Activated effector memory CD4-positive, alpha-beta T cell treated with Interleukin-2 at 50 U/mL for 16 hours (primary cell): ENCODE data around the gene CAMKV.
A peak's percentile ranks its signal among the peaks of the same experiment; 100 is the strongest.
"Not testable (repeated sequence)": the region's sequence is repeated elsewhere in the genome, so short reads cannot be mapped to it uniquely, and the experiment has no call there.

Experiments used
- DNase-seq: peaks from one replicate; pipeline ENCODE4 v3.0.0-alpha.2; 2020

The CAMKV gene

DNA sequence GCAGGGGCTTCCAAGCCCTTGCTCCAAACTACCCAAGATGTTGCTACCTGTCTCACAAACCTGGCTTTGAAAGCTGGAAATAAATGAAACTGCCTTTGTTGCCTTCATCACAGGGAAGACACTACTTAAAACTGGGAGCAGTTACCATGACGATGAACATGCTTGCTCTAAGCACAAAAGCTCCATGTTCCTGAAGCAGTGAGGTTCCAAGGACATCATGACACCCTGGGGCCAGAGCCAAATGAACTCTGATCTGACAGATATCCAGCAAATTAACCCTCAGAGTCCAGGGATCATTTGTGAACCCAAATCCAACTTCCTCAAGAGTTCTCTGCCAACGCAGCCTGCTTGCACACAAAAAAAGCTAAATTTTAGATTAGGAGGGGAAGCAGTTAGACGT is 24.0 kb downstream of the CAMKV start:
- DNase-seq = no peak

DNA sequence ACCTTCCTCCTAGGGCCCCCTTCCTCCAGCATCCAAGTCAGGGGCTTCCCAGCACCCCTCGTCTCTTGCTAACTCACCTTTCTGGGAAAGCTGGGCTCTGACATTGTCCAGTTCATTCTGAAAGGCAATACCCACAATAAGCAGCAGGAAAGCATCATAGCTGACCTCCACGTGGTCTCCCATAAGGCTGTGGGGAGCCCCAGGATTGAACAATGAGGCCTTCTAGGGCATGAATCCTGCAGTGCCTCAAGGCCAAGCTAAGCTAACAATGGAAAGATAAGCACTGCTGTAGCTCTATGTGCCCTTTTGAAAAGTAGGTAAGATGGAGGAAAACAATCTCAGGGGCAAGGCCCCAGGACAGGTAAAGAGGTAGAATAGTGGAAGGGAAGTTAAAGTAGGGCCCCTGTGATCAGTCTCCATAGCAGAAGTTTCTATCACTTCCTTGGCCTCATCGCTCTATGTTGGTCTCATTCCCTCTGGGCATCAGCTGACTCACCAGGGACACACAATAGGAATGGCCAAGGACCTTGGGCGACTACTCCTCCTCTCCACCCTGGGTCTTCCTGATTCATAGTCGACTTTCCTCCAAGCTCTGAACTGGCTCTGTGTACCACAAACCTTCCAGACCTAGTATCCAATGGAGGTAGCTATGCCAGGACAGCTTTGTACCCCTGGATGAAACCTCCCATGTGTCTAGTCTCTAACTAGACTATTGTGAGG is 25.1 kb downstream of the CAMKV start:
- no peak for DNase-seq

DNA sequence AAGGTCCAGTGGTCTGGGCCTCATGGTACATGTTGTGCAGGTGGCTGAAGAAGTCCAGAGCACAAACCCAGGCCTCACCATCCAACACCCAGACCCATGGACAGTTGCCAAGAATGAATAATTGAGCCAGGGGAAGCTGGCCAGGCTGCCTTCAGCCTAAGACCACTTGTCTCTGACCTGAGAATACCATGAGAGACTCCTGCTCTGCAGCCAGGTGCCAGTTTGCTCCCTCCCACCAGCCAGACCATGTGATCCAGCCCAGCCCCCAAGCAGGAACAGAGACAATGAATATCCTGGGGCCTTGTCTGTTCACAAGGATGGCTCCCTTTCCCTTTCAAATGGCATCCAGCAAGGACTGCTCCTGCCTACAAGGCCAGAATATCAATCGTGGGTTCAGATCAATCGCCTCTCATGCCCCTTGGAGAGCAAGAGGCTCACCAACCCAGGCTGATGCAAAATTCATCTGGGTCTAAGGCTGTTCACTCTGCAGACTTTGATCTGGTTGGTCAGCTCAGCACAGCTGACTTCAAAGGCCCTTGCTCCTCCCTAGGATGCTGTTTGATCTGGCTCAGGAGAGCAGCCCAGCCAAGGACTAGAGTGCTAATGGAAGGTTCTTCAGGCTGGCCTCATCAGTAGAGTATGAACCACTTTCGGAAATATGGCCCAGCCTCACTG is 26.7 kb downstream of the CAMKV start:
- no peak for DNase-seq

DNA sequence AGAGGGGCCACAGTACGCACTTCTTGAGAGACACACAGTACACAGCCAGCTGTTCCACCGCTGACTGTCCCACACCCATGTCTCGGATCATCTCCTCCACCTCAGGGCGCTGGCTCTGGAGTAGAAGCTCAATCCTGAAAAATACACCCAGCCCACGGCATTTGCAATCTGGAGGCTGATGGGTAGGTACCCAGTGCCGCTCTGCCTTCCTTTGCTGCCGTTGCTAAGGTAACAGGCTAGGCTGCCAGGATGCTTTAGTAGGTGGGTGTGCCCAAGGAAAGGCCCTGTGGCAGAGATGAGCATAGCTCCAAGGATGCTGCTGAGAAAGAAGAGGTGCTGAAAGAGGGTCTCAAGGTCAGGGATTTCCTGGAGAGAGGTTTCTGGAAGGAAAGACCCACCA is 27.9 kb downstream of the CAMKV start:
- DNase-seq = no peak

DNA sequence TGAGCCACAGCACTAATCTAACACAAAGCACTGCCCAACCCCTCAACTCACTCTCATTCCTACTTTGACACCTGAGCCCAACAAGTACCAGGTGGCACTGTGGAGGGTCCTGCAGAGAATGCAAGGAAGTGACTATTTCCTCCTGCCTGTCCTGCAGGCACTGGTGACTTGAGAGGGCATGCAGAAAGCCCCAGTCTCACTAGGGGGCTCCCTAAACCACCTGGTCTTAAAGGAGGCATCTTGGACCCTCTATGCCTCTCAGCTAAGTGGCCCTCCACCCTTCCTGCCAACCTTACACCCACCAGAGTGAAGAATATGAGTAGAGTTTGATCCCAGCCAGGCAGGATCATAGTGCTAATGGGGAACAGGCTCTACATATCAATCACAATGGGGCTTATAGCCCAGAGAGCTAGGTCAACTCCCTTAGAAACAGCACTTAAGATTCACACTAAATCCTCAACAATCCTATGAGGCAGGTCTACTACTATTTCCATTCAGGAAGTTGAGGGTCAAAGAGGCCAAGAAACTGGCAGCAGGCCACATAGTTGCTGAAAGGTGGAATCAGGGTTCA is 28.5 kb downstream of the CAMKV start:
- DNase-seq = no peak

DNA sequence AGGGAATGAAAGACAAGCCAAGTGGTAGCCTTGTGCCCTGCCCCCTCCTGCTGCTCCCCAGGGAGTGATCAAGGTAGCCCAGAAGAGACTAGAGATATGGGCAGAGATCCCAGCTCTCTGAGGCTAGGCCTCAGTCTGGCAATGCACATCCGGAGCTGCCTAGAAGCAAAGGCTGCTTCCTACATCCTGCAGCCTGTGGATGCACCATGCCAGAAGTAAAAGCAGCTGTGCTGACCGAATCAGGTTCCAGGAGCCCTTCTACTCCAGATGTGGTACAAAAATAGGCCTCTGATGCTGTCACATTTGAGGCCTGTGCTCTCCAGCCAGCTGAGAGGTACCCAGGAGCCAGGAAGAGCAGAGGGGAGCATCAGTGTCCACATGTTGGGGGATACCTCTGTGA is 29.3 kb downstream of the CAMKV start:
- no peak for DNase-seq

DNA sequence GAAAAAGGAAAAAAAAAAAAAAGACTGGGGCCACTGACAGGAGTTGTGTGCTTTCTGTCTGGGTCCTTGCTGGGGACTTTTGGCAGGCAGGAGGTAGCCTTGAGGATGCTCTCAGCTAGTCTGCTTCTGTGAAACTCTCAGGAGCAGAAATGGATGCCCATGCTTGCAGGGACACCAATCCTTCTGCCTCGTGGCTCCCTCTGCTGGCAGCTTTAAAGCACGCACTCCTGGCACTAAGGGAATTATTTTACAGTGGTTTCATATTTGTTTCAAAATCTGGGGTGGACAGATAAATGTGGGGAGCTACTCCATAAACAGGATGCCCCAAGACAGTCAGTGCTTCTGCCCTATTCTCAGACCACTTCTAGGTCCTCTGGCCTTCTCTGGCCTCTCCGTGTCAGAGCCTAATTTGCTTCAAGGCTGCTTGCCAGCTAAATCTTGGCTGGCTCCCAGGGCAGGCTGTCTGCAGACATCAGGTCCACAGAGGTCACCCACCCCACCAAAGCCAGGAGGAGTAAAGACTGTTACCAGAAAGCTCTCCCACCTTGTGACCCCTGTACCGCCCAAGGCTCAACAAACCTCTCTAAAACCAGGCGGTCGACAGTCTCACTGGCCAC is 30.4 kb downstream of the CAMKV start:
- peak; percentile 67 for DNase-seq

DNA sequence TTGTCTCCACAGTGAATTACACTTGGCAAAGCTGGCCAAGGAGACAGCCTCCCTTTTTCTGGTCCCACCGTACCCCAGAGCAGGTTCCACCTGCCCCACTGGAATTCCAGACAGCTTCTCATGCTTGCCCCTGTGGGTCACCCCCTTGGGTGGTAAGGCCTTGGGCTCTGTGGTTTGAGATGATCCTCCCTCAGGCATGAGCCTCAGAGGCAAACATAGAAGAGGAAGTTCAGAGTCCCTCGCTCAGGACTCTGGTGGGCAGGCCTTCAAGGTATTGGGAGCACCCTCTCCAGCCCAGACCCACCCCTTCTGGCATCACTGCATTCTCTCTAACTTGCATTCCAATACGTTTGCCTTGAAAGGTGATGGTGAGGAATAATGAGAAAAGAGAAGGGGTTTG is 38.4 kb downstream of the CAMKV start:
- no peak for DNase-seq

DNA sequence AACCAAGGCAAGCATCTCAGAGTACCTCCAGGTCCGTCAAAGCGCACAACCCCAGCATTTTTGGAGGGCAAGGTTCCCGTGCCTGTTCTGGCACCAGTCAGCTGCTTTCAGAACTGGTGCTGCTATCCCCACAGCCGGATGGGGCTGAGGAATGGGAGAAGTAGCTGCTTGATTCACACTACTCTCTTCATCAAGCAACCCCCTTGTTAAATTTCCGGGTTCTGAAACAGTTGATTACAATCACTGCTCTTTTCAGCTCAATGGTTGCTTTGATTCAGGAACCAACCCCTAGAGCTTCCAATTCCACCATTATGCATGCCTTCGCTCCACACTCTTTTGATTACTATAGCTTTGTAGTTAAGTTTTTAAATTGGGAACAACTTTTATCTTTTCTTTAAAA is 43.7 kb downstream of the CAMKV start:
- DNase-seq = no peak

DNA sequence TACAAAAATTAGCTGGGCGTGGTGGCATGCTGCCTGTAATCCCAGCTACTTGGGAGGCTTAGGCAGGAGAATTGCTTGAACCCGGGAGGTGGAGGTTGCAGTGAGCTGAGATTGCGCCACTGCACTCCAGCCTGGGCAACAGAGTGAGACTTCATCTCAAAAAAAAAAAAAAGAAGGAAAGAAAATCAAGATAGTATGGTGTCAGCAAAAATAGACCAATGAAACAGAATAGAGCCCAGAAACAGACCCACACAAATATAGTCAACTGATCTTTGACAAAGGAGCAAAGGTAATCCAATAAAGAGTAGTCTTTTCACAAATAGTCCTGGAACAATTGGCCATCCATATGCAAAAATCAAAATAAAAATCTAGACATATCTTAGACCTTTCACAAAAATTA is 46.6 kb downstream of the CAMKV start:
- not testable (repeated sequence) for DNase-seq

DNA sequence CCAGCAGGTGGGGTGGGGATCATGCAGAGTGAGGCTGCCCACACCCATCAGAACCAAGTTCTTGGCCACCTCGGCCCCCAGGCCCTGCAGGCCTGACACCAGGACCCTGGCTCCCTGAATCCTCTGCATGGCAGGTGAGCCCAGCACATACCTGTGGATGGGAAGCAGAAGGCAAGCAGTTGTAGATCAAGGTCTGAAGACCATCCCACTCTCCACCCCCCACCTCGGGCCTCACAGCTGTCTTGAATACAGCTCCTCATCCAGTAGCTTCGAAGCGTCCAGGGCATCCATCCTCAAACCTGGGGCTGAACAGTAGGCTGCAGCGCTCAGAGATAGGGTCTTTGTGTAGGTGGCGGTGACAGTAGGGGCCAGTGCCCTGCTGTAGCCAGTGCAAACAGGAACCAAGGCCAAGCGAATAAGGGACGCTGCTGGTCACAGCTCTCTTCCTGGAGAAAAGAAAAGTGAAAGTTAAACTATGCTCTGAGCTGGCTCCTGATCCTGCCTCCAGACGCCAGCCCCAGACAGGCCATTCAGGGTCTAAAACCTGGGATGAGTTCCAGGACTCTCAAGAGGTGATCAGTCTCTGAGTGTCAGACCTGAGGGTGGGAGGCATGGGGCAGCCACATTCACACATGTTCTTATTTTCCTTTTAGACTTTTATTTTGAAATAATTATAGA is 56.1 kb downstream of the CAMKV start, which contains the start of gene UBA7:
Gene UBA7, minus strand, starts transcription at position 457 of the 678 bp plus-strand sequence. Its CDS starts 166 bp downstream, at position 291.
- peak; percentile 24 for DNase-seq

DNA sequence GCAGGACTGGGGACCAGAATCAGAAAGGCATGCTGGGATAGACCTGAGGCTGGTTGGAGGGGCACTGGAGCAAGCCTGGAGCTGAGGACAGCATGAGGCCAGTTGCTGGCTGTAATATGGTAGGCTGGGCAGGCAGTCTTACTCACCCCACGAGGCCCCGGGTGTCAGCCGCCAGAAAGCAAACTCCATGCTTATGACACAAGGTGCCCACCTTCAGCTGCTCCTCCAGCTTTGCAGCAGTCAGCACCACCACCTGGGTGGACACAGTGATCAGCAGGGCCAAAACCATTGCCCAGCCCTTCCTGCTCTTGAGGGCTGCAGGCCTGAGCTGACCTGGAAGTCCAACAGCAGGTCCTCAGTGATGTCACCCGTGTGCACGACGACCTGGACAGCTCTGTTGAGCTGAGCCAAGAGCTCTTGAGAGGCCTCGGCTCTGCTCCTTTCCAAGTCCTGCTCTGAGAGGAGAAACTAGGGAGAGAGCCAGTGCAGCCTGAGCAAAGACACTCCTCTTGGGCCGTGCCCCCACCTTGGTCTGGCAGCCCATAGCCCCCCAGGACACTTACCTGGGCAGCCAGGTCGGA is 56.7 kb downstream of the CAMKV start:
- no peak for DNase-seq
